BJ (cell line): ENCODE data around the gene SH3BGRL3. TPM values are rescaled to one million over a fixed set of nuclear protein-coding genes. Genes with fewer than 3 reads are reported as not detected.

Experiments used
- CTCF ChIA-PET: fragments of 350-600 bp; formaldehyde crosslinking; extraction: SDS; loops from one replicate; lab custom pipeline; 2021; ENCODE audit warnings: antibody characterized with exemption, inconsistent platforms; lab: Yijun Ruan, JAX
- POLR2A ChIA-PET: fragments of 300-600 bp; sonication (Branson Sonifier 250); formaldehyde crosslinking; extraction: SDS; loops from one replicate; lab custom pipeline; 2021; ENCODE audit warnings: antibody characterized with exemption; lab: Charles Lee
- DNase-seq: peaks from one replicate; pipeline ENCODE4 v3.0.0-alpha.2; 2011; ENCODE audit warnings: low read depth
- H3K27me3 ChIP-seq: 2 replicates; pipeline ENCODE4 v1.6.0; 2011; ENCODE audit warnings: low read length; ENCODE audit not compliant: control insufficient read depth, insufficient read depth
- H3K36me3 ChIP-seq: 2 replicates; pipeline ENCODE4 v1.5.1; 2011; ENCODE audit warnings: low read length; ENCODE audit not compliant: control insufficient read depth, insufficient read depth
- H3K4me3 ChIP-seq: 2 replicates; pipeline ENCODE4 v1.5.1; 2011; ENCODE audit warnings: low read depth, mild to moderate bottlenecking, control low read depth, low read length
- CTCF ChIP-seq: IDR thresholded peaks from 2 replicates; pipeline ENCODE4 v1.5.1; 2011; ENCODE audit warnings: low read depth, mild to moderate bottlenecking, control low read depth, inconsistent platforms, low read length, moderate library complexity; ENCODE audit not compliant: insufficient read depth
- polyA plus RNA-seq: library from polyadenylated mRNA; depleted of rRNA; stranded (reverse); fragments of >200 nt; gene quantifications from 2 replicates; pipeline ENCODE4 v1.2.3, GENCODE V29; 2011

SH3BGRL3 gene
- polyA plus RNA-seq, 1 experiment: 298 TPM

- no peak overlapping the region for H3K4me3 ChIP-seq
Measured at GRCh38 chr1:26320896-26321295, 41.0 kb downstream of the SH3BGRL3 start.

DNA sequence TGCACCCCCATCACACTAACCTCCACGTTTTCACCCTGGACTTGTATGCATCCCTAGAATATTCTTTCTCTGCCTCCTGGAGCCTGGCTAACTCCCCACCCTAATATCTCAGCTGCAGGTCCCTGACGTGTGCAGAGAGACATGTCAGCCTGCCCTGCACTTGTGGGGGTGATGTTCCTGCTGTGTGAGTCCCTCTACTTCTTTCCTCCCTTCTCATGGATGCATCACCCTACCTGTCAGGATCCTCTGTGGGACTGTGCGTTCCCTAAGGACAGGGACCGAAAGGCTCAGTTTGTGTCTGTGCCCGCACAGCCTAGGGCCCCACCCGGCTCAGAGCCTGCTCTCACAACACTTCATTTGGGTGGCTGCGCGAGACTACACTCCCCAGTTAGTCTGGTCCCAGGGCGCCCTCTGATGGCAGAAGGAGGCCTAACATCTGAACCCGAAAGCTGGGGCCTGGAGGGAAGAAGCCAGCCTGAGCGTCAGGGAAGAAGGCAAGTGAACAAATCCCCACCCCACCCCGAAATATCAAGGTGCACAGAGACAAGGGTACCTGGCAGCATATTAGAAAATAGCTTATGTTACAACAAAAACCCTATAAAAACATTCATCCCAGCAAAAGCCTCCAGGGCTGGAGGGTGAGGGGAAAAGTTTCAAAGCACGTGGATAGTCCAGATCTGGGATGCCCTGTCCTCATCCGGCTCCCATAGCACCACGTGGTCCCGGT, 41.6 kb downstream of the SH3BGRL3 start:
- POLR2A ChIA-PET: no interaction called here

More at GRCh38 chr1:26320896-26321295, 41.0 kb downstream of the SH3BGRL3 start:
- H3K36me3 ChIP-seq: no peaks in the 10 kb centered on the region
- no peak for DNase-seq
- H3K27me3 ChIP-seq: 0 out of 2 replicates have a peak, but pooled peaks cover 1% of the 10 kb centered on the region
- CTCF ChIA-PET: interaction anchor here (0.9 to 4.0 kb wide), 26 partner anchors 9 to 286 kb away, joined by 3 to 67 read pairs (median 6); partner anchors contain the start of genes CATSPER4, CEP85, SH3BGRL3 and UBXN11
- POLR2A ChIA-PET: no interaction called here
- no peak for TF ChIP-seq CTCF

GRCh38 chr1:26322042-26322331, 42.1 kb downstream of the SH3BGRL3 start:
- no peaks in the 10 kb centered on the region for H3K36me3 ChIP-seq
- H3K27me3 ChIP-seq: 0 out of 2 replicates have a peak, but pooled peaks cover 1% of the 10 kb centered on the region
- CTCF ChIA-PET: interaction anchor here (0.6 to 4.0 kb wide), 38 partner anchors 8 to 290 kb away, joined by 3 to 67 read pairs (median 6); partner anchors contain the start of genes CATSPER4, CEP85, SH3BGRL3 and UBXN11
- TF ChIP-seq CTCF: no peak
- H3K4me3 ChIP-seq: no peak overlapping the region
- POLR2A ChIA-PET: no interaction called here
- no peak for DNase-seq

More for the DNA sequence above, 41.6 kb downstream of the SH3BGRL3 start:
- peak; percentile 21 for DNase-seq
- CTCF ChIA-PET: interaction anchor here (0.6 to 4.0 kb wide), 41 partner anchors 8 to 290 kb away, joined by 3 to 67 read pairs (median 6); partner anchors contain the start of genes CATSPER4, CEP85, SH3BGRL3 and UBXN11
- no peaks in the 10 kb centered on the region for H3K36me3 ChIP-seq
- 0 out of 2 replicates have a peak, but pooled peaks cover 1% of the 10 kb centered on the region for H3K27me3 ChIP-seq
- peak; percentile 94 for TF ChIP-seq CTCF
- no peak overlapping the region for H3K4me3 ChIP-seq

- Histone ChIP-seq H3K36me3 (no peaks in the 10 kb centered on the region), H3K27me3 (0 out of 2 replicates have a peak, but pooled peaks cover 1% of the 10 kb centered on the region), H3K4me3 (no peak overlapping the region)
- TF ChIP-seq CTCF: no peak
- POLR2A ChIA-PET: no interaction called here
- CTCF ChIA-PET: interaction anchor here (0.7 to 4.0 kb wide), 6 partner anchors 38 to 652 kb away, joined by 3 to 67 read pairs (median 14); partner anchors contain the start of genes CEP85 and ZNF593
- DNase-seq: no peak
Measured at GRCh38 chr1:26323382-26323781, 43.5 kb downstream of the SH3BGRL3 start.

DNA sequence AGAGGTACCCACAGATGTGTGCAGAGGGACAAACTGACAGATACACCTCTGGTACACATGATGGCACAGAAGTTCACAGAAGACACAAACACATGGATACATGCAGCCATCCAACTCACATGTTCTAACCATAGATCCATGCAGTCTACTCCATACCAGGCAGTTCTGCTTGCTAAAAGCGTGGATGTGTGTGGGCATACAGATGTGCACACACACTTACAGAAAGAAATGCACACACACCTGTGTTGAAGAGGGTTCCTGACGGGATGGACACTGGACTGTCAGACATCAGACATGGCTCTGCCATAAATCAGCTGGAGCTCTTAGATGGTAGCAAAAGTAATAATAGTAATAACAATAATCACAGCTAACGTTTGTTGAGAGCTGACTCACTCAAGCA, 44.7 kb downstream of the SH3BGRL3 start:
- H3K27me3 ChIP-seq: 0 out of 2 replicates have a peak, but pooled peaks cover 1% of the 10 kb centered on the region
- ChIA-PET POLR2A (no interaction called here), CTCF (interaction anchor here (1.0 to 2.0 kb wide), 3 partner anchors 49 to 155 kb away, joined by 3 to 6 read pairs (median 5); partner anchors contain the start of gene ZNF593)
- no peak for TF ChIP-seq CTCF
- DNase-seq: no peak
- no peaks in the 10 kb centered on the region for H3K36me3 ChIP-seq
- no peak overlapping the region for H3K4me3 ChIP-seq
